ENCODE data around the gene CEP126.

CEP126 gene

DNA sequence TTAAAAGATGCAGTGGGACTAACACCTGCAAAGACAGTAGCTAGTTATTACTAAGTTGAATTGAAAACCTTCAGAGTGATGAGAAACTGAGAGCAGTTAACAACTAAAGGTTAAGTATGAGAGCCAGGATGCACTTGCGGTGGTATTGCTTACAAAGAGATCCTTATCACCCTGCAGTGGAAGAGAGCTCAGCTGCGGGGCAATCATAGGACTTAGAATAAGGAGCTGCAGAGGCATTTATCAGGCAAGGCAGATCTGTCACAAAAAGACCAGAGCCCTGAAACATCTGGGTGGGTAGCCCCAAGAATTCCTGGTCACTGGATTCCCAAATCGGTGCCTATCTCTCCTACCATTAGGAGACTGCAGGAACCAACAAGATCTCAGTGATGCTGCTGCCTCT, 98.1 kb downstream of the CEP126 start:
- DNase-seq (ENCODE audit: low read depth): no peak

GRCh38 chr11:102014756-102015155, 99.9 kb downstream of the CEP126 start:
- DNase-seq (ENCODE audit: low read depth): no peak

DNA sequence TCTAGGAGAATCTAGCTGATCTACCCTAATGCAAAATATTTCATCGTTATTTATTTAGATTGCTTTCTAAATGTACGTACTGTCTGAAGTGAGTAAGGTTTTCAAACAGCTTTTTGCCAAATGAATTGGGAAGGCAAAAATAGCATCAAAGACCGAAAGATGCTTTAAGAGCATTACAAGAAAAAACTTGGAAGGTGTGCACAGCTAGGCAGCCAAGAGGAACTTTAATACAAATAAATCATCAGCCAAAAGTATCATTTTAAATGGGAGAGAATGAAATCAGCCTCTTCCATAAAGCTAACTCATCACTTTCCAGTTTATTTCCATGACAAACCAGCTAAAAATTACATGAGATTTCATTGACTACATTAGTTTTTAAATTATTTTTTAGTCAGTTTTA, 102.2 kb downstream of the CEP126 start:
- no peak for DNase-seq (ENCODE audit: low read depth)

GRCh38 chr11:102026217-102026616, 111.4 kb downstream of the CEP126 start:
- no peak for DNase-seq (ENCODE audit: low read depth)

DNA sequence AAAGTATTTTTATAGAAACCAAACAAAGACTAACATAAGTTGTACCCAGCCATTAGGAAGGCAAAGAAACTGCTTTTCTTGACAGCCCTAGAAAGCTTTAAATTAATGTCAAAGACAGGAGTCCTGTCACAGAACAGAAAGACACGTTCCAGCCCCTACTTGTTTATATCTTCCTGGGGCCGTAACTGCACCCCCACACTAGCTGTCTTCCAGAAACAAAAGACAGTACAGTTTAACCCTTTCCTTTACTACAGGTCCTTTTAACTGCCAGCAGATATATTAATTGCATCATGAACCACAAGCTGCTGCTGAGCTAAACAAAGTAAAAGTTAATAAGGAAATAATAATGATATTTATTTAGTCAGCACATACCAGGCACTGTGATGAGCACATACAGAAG, 112.1 kb downstream of the CEP126 start:
- no peak for DNase-seq (ENCODE audit: low read depth)

GRCh38 chr11:102036757-102037156, 121.9 kb downstream of the CEP126 start:
- no peak for DNase-seq (ENCODE audit: low read depth)

DNA sequence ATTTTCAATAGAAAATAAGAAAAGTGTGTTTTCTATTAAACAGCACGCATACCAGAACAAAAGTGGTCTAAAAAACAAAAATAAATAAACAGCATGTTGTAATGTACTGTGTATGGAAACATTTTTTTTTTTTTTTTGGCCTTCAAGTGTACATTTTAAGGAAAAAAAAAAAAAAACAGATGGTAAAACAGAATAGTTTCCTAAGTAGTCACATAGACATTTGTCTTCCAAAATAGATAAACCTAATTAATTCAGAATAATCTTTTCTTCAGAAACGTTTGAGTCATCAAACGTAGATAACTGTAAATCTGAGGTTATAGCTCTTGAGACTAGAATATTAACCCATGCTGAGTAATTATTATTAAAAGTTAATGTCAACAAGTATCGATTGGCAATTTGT, 132.0 kb downstream of the CEP126 start:
- no peak for DNase-seq (ENCODE audit: low read depth)

GRCh38 chr11:102047305-102047924, 132.6 kb downstream of the CEP126 start, which contains the start of gene CFAP300:
Gene CFAP300 (plus strand): TSS chr11:102047437. CDS start chr11:102047471, 34 bp downstream.
- peak; percentile 16 for DNase-seq (ENCODE audit: low read depth)
